ENCODE results near the gene FRMD3. TPM values are rescaled to one million over a fixed set of nuclear protein-coding genes. Genes with fewer than 3 reads are reported as not detected.

Gene FRMD3
- total and polyA plus RNA-seq, 3 experiments from 2014 or later, result 0.35 to 0.68 (median 0.62) TPM

DNA sequence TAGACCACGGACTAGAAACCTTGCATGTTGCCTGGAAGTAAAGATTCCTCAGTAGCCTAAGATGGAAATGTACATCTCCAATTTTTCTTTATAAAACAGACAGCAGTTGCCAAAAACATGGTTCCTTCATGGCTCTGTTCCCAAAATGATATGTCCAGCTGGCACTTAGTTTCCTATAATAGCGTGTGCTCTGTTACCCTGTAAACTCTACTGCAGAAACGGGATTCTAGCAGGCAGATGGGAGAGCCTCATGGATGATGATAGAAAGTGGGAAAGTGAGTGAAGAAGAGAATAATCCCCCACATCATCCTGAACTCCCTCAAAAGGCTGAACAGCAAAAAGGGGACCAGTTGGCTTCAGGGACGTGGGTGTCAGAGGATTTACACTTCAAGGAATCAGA is 118.2 kb downstream of the FRMD3 start:
- ChIA-PET POLR2A (no interaction called here), CTCF (no interaction called here)
- Histone ChIP-seq H3K9me3 (ENCODE audit: low read length) (no peaks in the 10 kb centered on the region), H3K27ac (ENCODE audit: low read depth, low read length) (no peak overlapping the region), H3K27me3 (ENCODE audit: insufficient read depth, low read length, poor library complexity, severe bottlenecking) (no peaks in the 10 kb centered on the region), H3K4me3 (ENCODE audit: low read length) (no peak overlapping the region), H3K4me1 (ENCODE audit: insufficient read depth, low read length) (no peaks in the 10 kb centered on the region), H3K36me3 (ENCODE audit: insufficient read depth, low read length) (no peaks in the 10 kb centered on the region)
- Mint-ChIP-seq H3K36me3 (peaks cover 0 to 22% (median 0%) of the 10 kb centered on the region in 3 donors), H3K4me1 (no peaks in the 10 kb centered on the region), H3K9me3 (peaks cover 0 to 4% (median 0%) of the 10 kb centered on the region in 5 donors), H3K27me3 (peaks cover 0 to 3% of the 10 kb centered on the region in 2 donors), H3K27ac (no peak overlapping the region), H3K4me3 (no peak overlapping the region)
- DNase-seq, result no peak

DNA sequence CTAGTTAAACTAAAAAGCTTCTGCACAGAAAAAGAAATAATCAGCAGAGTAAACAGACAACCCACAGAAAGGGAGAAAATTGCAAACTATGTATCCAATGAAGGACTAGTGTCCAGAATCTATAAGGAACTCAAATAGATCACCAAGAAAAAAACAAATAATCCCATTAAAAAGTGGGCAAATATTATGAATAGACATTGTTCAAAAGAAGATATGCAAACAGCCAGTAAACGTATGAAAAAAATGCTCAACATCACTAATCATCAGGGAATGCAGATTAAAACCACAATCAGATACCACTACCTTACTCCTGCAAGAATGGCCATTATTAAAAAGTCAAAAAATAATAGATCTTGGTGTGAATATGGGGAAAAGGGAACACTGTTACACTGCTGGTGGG is 119.9 kb downstream of the FRMD3 start:
- Mint-ChIP-seq H3K36me3 (peaks cover 0 to 38% (median 0%) of the 10 kb centered on the region in 3 donors), H3K27me3 (peaks cover 0 to 3% of the 10 kb centered on the region in 2 donors), H3K4me3 (no peak overlapping the region), H3K27ac (no peak overlapping the region), H3K4me1 (no peaks in the 10 kb centered on the region), H3K9me3 (peaks cover 0 to 14% (median 3%) of the 10 kb centered on the region in 5 donors)
- DNase-seq, result no peak
- Histone ChIP-seq H3K4me3 (ENCODE audit: low read length) (no peak overlapping the region), H3K4me1 (ENCODE audit: insufficient read depth, low read length) (no peaks in the 10 kb centered on the region), H3K36me3 (ENCODE audit: insufficient read depth, low read length) (no peaks in the 10 kb centered on the region), H3K9me3 (ENCODE audit: low read length) (no peaks in the 10 kb centered on the region), H3K27me3 (ENCODE audit: insufficient read depth, low read length, poor library complexity, severe bottlenecking) (no peaks in the 10 kb centered on the region), H3K27ac (ENCODE audit: low read depth, low read length) (no peak overlapping the region)
- ChIA-PET CTCF (no interaction called here), POLR2A (no interaction called here)

DNA sequence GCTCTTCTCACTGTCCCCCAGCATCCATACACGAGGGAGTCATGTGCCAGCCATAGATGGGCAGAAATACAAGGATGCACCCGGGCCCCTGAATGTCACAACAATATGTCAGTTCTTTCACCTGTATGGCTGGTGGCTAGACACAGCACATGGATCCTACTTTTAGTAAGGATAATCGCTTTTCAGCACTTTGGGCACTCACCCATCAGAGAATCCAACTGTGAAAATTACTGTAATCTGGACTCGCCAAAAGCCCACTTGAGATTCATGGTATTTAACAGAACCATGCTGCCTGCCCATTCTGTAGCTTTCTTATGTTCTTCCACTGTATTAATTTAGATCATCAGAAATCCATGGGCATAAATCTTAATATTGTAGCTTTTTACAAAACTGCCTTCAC is 124.8 kb downstream of the FRMD3 start:
- peaks cover 2 to 12% (median 3%) of the 10 kb centered on the region in 5 donors for H3K9me3 Mint-ChIP-seq
- no peak overlapping the region for H3K4me3 Mint-ChIP-seq
- peaks cover 0 to 30% (median 0%) of the 10 kb centered on the region in 3 donors for H3K36me3 Mint-ChIP-seq
- no peaks in the 10 kb centered on the region for H3K4me1 Mint-ChIP-seq
- no peaks in the 10 kb centered on the region for H3K4me1 ChIP-seq (ENCODE audit: insufficient read depth, low read length)
- no peaks in the 10 kb centered on the region for H3K9me3 ChIP-seq (ENCODE audit: low read length)
- H3K27me3 Mint-ChIP-seq, result peaks cover 0 to 5% of the 10 kb centered on the region in 2 donors
- no peak for DNase-seq
- H3K4me3 ChIP-seq (ENCODE audit: low read length), result no peak overlapping the region
- ChIA-PET CTCF (no interaction called here), POLR2A (no interaction called here)
- no peak overlapping the region for H3K27ac Mint-ChIP-seq
- no peaks in the 10 kb centered on the region for H3K27me3 ChIP-seq (ENCODE audit: insufficient read depth, low read length, poor library complexity, severe bottlenecking)
- H3K27ac ChIP-seq (ENCODE audit: low read depth, low read length), result no peak overlapping the region
- no peaks in the 10 kb centered on the region for H3K36me3 ChIP-seq (ENCODE audit: insufficient read depth, low read length)

DNA sequence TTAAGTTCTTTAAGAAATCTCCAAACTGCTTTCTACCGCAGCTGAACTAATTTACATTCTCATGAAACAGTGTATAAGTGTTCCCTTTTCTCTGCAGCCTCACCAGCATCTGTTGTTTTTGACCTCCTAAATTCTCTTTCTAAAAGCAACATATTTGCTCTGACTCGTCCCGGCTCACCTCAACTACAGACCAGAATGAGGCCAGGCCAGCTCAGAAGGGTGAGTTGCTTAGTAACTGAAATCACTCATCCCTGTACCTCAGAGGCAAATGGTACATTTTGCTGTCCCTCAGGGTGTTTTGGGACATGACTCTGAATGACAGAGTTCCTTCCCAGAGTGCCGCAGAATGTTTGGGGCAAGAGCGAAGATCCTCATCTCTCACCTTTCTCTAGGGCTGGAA is 127.5 kb downstream of the FRMD3 start:
- peaks cover 0 to 7% of the 10 kb centered on the region in 2 donors for H3K27me3 Mint-ChIP-seq
- ChIA-PET CTCF (no interaction called here), POLR2A (no interaction called here)
- peaks cover 2 to 12% (median 3%) of the 10 kb centered on the region in 5 donors for H3K9me3 Mint-ChIP-seq
- DNase-seq, result no peak
- H3K27me3 ChIP-seq (ENCODE audit: insufficient read depth, low read length, poor library complexity, severe bottlenecking), result no peaks in the 10 kb centered on the region
- H3K4me1 Mint-ChIP-seq, result no peaks in the 10 kb centered on the region
- H3K27ac ChIP-seq (ENCODE audit: low read depth, low read length), result no peak overlapping the region
- H3K36me3 Mint-ChIP-seq, result peaks cover 0 to 40% (median 0%) of the 10 kb centered on the region in 3 donors
- no peak overlapping the region for H3K4me3 Mint-ChIP-seq
- H3K4me3 ChIP-seq (ENCODE audit: low read length), result no peak overlapping the region
- no peaks in the 10 kb centered on the region for H3K9me3 ChIP-seq (ENCODE audit: low read length)
- no peak overlapping the region for H3K27ac Mint-ChIP-seq
- no peaks in the 10 kb centered on the region for H3K4me1 ChIP-seq (ENCODE audit: insufficient read depth, low read length)
- no peaks in the 10 kb centered on the region for H3K36me3 ChIP-seq (ENCODE audit: insufficient read depth, low read length)

DNA sequence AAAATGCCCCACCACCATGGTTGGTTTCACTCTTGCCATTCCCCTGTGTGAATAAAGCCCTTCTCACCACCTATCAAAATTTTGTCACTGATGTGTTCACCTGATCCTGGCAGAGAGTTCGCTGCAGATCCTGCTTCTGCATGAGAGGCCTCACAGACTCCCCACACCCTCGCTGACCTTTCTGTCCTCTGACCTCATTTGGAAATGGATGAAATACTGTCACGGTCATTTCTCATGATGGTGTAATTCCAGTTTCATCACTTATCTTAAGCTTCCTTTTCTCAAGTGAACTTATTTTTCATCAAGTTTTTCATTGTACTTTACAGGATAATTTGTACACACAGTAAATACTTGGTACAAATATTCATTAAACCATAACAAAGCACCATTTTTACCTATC is 131.3 kb downstream of the FRMD3 start:
- peaks cover 0 to 7% of the 10 kb centered on the region in 2 donors for H3K27me3 Mint-ChIP-seq

DNA sequence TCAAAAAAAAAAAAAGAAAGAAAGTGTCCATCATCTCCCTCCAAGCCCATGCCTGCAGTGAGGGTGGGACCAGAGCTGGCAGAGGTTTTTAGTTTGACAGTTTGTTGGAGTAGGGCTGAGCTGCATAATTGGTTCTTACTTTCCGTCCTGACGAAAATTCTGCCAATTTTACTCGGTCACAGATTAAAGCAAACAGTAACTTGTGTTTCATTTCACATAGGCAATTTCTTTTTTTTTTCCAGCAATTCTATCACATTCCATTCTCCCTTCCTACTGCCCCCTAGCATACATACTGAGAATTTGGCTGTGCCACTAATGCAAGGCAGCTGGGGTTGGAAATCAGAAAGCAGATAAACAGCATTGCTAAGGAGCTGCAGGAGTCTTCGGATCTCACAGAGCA is 132.4 kb downstream of the FRMD3 start:
- Mint-ChIP-seq H3K27me3 (peaks cover 0 to 7% of the 10 kb centered on the region in 2 donors), H3K9me3 (peaks cover 0 to 3% (median 2%) of the 10 kb centered on the region in 5 donors), H3K4me1 (no peaks in the 10 kb centered on the region), H3K27ac (no peak overlapping the region), H3K4me3 (no peak overlapping the region), H3K36me3 (peaks cover 0 to 28% (median 0%) of the 10 kb centered on the region in 3 donors)
- Histone ChIP-seq H3K9me3 (ENCODE audit: low read length) (no peaks in the 10 kb centered on the region), H3K4me1 (ENCODE audit: insufficient read depth, low read length) (no peaks in the 10 kb centered on the region), H3K27me3 (ENCODE audit: insufficient read depth, low read length, poor library complexity, severe bottlenecking) (no peaks in the 10 kb centered on the region), H3K27ac (ENCODE audit: low read depth, low read length) (no peak overlapping the region), H3K4me3 (ENCODE audit: low read length) (no peak overlapping the region), H3K36me3 (ENCODE audit: insufficient read depth, low read length) (no peaks in the 10 kb centered on the region)
- ChIA-PET POLR2A (no interaction called here), CTCF (no interaction called here)
- DNase-seq, result no peak

More for the DNA sequence above, 131.3 kb downstream of the FRMD3 start:
- POLR2A ChIA-PET, result no interaction called here
- no peak for DNase-seq
- no peak overlapping the region for H3K4me3 Mint-ChIP-seq
- H3K4me3 ChIP-seq (ENCODE audit: low read length), result no peak overlapping the region
- no peaks in the 10 kb centered on the region for H3K36me3 ChIP-seq (ENCODE audit: insufficient read depth, low read length)
- no peak overlapping the region for H3K27ac ChIP-seq (ENCODE audit: low read depth, low read length)
- CTCF ChIA-PET, result no interaction called here
- H3K27ac Mint-ChIP-seq, result no peak overlapping the region
- no peaks in the 10 kb centered on the region for H3K4me1 Mint-ChIP-seq
- peaks cover 0 to 3% (median 2%) of the 10 kb centered on the region in 5 donors for H3K9me3 Mint-ChIP-seq
- no peaks in the 10 kb centered on the region for H3K9me3 ChIP-seq (ENCODE audit: low read length)
- H3K36me3 Mint-ChIP-seq, result peaks cover 0 to 28% (median 0%) of the 10 kb centered on the region in 3 donors
- H3K27me3 ChIP-seq (ENCODE audit: insufficient read depth, low read length, poor library complexity, severe bottlenecking), result no peaks in the 10 kb centered on the region
- no peaks in the 10 kb centered on the region for H3K4me1 ChIP-seq (ENCODE audit: insufficient read depth, low read length)

DNA sequence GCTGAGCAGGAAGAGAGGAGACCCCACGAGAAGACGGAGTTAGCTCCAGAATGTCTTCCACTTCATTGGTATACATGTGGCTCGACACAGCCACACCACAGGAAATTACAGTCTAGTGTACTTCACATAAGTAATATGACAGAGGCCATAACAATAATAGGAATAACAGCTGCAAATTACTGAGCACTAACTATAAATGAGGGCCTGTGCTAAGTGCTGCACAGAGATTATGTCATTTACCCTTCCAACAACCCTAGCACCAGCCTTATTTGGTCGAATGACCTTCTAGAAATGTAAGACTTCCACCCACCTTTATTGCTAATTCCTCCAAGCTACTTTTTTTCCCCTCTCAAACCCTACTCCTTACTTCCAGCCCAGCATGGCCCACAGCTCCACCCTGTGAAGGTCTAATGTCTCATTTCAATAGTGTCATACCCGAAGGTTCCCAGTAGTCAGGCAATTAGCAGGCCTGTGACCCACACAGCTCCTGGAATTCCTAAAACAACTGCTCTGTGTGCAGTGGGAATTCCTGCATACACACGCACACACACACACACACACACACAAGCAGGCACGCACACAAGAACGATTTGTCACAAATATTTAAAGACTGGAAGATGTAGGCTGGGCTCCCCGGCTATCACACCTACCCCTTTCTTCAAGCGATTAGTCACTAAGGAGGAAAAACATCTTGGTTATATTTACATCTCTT is 134.5 kb downstream of the FRMD3 start:
- Mint-ChIP-seq H3K36me3 (peaks cover 0 to 23% (median 0%) of the 10 kb centered on the region in 3 donors), H3K9me3 (peaks cover 0 to 2% (median 1%) of the 10 kb centered on the region in 5 donors), H3K4me3 (no peak overlapping the region), H3K27ac (no peak overlapping the region), H3K27me3 (peaks cover 0 to 4% of the 10 kb centered on the region in 2 donors), H3K4me1 (no peaks in the 10 kb centered on the region)
- no peaks in the 10 kb centered on the region for H3K27me3 ChIP-seq (ENCODE audit: insufficient read depth, low read length, poor library complexity, severe bottlenecking)
- POLR2A ChIA-PET, result no interaction called here
- H3K4me3 ChIP-seq (ENCODE audit: low read length), result no peak overlapping the region
- no peaks in the 10 kb centered on the region for H3K9me3 ChIP-seq (ENCODE audit: low read length)
- no peaks in the 10 kb centered on the region for H3K36me3 ChIP-seq (ENCODE audit: insufficient read depth, low read length)
- no peak overlapping the region for H3K27ac ChIP-seq (ENCODE audit: low read depth, low read length)
- DNase-seq, result no peak
- CTCF ChIA-PET, result no interaction called here
- no peaks in the 10 kb centered on the region for H3K4me1 ChIP-seq (ENCODE audit: insufficient read depth, low read length)

DNA sequence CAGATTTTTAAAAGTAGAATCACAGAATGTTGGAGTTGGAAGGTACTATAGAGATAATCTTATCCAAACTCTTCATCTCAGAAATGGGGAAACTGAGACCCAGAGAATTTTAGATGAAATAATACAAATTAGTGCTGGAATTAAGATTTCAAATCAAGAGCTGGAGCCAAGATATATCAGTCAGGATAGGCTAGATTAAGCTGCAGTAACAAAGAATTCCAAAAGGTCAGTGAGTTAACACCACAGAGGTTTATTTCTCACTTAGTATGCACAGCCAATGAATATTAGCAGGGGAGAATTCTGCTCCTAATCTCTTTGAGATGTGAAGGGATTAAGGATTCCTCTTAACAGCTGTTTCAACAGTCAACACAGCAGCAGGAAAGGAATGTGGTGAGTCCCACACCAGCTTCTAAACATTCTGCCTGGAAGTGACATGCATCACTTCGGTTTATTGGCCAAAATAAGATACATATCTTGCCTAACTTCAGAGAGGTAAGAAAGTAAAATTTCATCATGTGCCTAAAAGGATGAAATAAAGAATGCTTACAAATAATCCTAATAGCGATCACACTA is 136.8 kb downstream of the FRMD3 start:
- no peaks in the 10 kb centered on the region for H3K9me3 ChIP-seq (ENCODE audit: low read length)
- H3K27me3 ChIP-seq (ENCODE audit: insufficient read depth, low read length, poor library complexity, severe bottlenecking), result no peaks in the 10 kb centered on the region
- no peaks in the 10 kb centered on the region for H3K36me3 ChIP-seq (ENCODE audit: insufficient read depth, low read length)
- Mint-ChIP-seq H3K27ac (no peak overlapping the region), H3K4me3 (no peak overlapping the region), H3K4me1 (no peaks in the 10 kb centered on the region), H3K27me3 (no peaks in the 10 kb centered on the region), H3K36me3 (peaks cover 0 to 8% (median 0%) of the 10 kb centered on the region in 3 donors), H3K9me3 (no peaks in the 10 kb centered on the region)
- no peak overlapping the region for H3K4me3 ChIP-seq (ENCODE audit: low read length)
- no peak for DNase-seq
- ChIA-PET POLR2A (no interaction called here), CTCF (no interaction called here)
- no peak overlapping the region for H3K27ac ChIP-seq (ENCODE audit: low read depth, low read length)
- no peaks in the 10 kb centered on the region for H3K4me1 ChIP-seq (ENCODE audit: insufficient read depth, low read length)

All from CD8-positive, alpha-beta memory T cell (primary cell).